ENCODE measurements around the gene NIF3L1. TPM values are rescaled to one million over a fixed set of nuclear protein-coding genes. Genes with fewer than 3 reads are reported as not detected.

The NIF3L1 gene
- total RNA-seq, 2 donors from 2014 or later: 11.9 to 15.9 TPM

DNA sequence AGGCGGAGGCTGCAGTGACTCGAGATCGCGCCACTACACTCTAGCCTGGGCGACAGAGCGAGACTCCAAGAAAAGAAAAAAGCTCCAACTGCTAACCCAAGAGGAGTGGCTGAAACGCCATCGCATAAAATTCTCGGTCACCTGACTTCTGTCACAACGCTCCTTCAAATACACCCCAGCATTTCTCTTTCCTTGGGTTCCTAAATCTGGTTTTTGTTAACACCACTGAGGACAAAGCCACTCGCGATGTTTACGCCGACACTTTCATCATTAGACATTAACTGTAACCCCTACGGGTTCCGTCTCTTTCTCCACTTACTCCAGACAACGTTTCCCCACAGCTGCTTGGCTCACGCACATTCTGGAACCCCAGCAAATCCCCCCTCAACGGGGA is 25.4 kb upstream of the NIF3L1 start:
- DNase-seq (ENCODE audit: low spot score) (no peak), ATAC-seq (ENCODE audit: insufficient number of reproducible peaks, low FRiP score, low read depth) (no peak)
- H3K27me3 ChIP-seq (replicated peaks; ENCODE audit: insufficient read depth): no peaks in the 10 kb centered on the region
- H3K4me1 ChIP-seq (ENCODE audit: control insufficient read depth in 1 of 2, low read depth in 2 of 2): peaks cover 25 to 44% of the 10 kb centered on the region in 2 donors
- H3K36me3 ChIP-seq: peaks cover 8% of the 10 kb centered on the region
- H3K4me3 ChIP-seq: peak overlapping the region; percentile 79
- peak overlapping the region; percentile 97 to 100 for H3K27ac ChIP-seq
- no peaks in the 10 kb centered on the region for H3K9me3 ChIP-seq
- TF ChIP-seq, protein P1, sequence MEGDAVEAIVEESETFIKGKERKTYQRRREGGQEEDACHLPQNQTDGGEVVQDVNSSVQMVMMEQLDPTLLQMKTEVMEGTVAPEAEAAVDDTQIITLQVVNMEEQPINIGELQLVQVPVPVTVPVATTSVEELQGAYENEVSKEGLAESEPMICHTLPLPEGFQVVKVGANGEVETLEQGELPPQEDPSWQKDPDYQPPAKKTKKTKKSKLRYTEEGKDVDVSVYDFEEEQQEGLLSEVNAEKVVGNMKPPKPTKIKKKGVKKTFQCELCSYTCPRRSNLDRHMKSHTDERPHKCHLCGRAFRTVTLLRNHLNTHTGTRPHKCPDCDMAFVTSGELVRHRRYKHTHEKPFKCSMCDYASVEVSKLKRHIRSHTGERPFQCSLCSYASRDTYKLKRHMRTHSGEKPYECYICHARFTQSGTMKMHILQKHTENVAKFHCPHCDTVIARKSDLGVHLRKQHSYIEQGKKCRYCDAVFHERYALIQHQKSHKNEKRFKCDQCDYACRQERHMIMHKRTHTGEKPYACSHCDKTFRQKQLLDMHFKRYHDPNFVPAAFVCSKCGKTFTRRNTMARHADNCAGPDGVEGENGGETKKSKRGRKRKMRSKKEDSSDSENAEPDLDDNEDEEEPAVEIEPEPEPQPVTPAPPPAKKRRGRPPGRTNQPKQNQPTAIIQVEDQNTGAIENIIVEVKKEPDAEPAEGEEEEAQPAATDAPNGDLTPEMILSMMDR (IDR thresholded peaks at IDR 0.05): no peak

DNA sequence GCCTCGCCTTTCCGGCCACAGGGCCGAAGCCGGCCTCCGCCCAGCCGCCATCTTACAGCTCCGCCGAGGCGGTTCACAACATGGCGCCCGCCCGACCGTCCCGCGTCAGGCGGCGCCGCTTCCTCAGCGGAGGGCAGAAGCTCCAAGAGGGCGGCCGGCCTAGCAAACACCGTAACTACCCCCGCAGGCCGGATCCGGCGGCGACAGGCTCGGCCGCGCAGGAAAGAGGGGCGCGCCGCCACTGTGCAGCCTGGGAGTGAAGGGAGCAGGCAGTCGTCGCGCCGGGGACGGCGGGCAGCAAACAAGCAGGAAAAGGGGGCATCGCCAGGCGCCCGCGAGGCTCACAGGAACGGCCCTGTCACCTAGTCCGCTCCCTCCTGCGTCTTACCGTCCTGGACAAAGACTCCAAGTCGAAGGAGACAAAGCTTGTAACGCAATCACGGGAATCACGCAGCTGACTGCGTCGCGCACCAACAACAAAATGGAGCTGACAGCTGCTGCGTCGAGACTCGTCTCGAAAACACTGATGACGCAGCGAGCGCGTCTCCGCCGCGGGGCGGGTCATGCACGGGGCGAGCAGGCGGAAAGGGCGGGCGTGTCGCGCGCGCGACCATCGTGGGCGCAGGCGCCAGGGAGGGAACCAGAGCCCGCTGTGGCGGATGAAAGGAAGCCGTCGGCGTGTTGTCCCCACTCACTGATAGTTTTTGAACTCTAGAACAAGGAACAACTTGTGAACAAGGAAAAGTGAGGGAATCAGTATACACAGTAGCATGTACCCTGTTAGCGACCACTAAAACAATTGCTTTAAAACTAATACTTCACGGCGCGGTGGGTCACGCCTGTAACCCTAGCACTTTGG is 24.8 kb upstream of the NIF3L1 start, which contains the start of gene CLK1:
Gene CLK1 (minus strand): TSS at position 483 of the 859 bp plus-strand sequence. CDS start 2,796 bp downstream, outside the sequence.
- Histone ChIP-seq H3K4me3 (peak within 1 kb of the TSS; percentile 79), H3K4me1 (ENCODE audit: control insufficient read depth in 1 of 2, low read depth in 2 of 2) (peaks cover 19 to 38% of the 10 kb centered on the region in 2 donors), H3K36me3 (peaks cover 2% of the 10 kb centered on the region), H3K9me3 (no peaks in the 10 kb centered on the region), H3K27me3 (replicated peaks; ENCODE audit: insufficient read depth) (no peaks in the 10 kb centered on the region), H3K27ac (peak within 1 kb of the TSS; percentile 97 to 100)
- ATAC-seq (ENCODE audit: insufficient number of reproducible peaks, low FRiP score, low read depth) (peak; percentile 78), DNase-seq (ENCODE audit: low spot score) (peak; percentile 86)
- TF ChIP-seq, protein P1 (IDR thresholded peaks at IDR 0.05): no peak

- no peaks in the 10 kb centered on the region for H3K27me3 ChIP-seq (replicated peaks; ENCODE audit: insufficient read depth)
- H3K36me3 ChIP-seq: no peaks in the 10 kb centered on the region
- DNase-seq (ENCODE audit: low spot score) (no peak), ATAC-seq (ENCODE audit: insufficient number of reproducible peaks, low FRiP score, low read depth) (no peak)
- TF ChIP-seq, protein P1 (IDR thresholded peaks at IDR 0.05): no peak
- H3K27ac ChIP-seq: no peak overlapping the region
- no peak overlapping the region for H3K4me3 ChIP-seq
- H3K9me3 ChIP-seq: no peaks in the 10 kb centered on the region
- peaks cover 4 to 24% of the 10 kb centered on the region in 2 donors for H3K4me1 ChIP-seq (ENCODE audit: control insufficient read depth in 1 of 2, low read depth in 2 of 2)
Measured at GRCh38 chr2:200869014-200869413, 20.2 kb upstream of the NIF3L1 start.

GRCh38 chr2:200871151-200871550 is 18.0 kb upstream of the NIF3L1 start:
- ATAC-seq (ENCODE audit: insufficient number of reproducible peaks, low FRiP score, low read depth) (no peak), DNase-seq (ENCODE audit: low spot score) (no peak)
- H3K27me3 ChIP-seq (replicated peaks; ENCODE audit: insufficient read depth): no peaks in the 10 kb centered on the region

GRCh38 chr2:200873560-200873959 is 15.6 kb upstream of the NIF3L1 start:
- DNase-seq (ENCODE audit: low spot score) (no peak), ATAC-seq (ENCODE audit: insufficient number of reproducible peaks, low FRiP score, low read depth) (no peak)
- H3K9me3 ChIP-seq: no peaks in the 10 kb centered on the region
- no peaks in the 10 kb centered on the region for H3K4me1 ChIP-seq (ENCODE audit: control insufficient read depth in 1 of 2, low read depth in 2 of 2)
- TF ChIP-seq, protein P1 (IDR thresholded peaks at IDR 0.05): no peak
- peaks cover 12% of the 10 kb centered on the region for H3K36me3 ChIP-seq
- no peaks in the 10 kb centered on the region for H3K27me3 ChIP-seq (replicated peaks; ENCODE audit: insufficient read depth)
- H3K27ac ChIP-seq: no peak overlapping the region
- H3K4me3 ChIP-seq: no peak overlapping the region

More at GRCh38 chr2:200871151-200871550, 18.0 kb upstream of the NIF3L1 start:
- peaks cover 0 to 18% of the 10 kb centered on the region in 2 donors for H3K4me1 ChIP-seq (ENCODE audit: control insufficient read depth in 1 of 2, low read depth in 2 of 2)
- no peak overlapping the region for H3K27ac ChIP-seq
- no peak overlapping the region for H3K4me3 ChIP-seq
- TF ChIP-seq, protein P1 (IDR thresholded peaks at IDR 0.05): no peak
- H3K9me3 ChIP-seq: no peaks in the 10 kb centered on the region
- H3K36me3 ChIP-seq: peaks cover 9% of the 10 kb centered on the region
